Liver (tissue), 9 donors: ENCODE measurements around the gene IFT122. TPM values are rescaled to one million over a fixed set of nuclear protein-coding genes. Genes with fewer than 3 reads are reported as not detected.

Experiments used
- DNase-seq: peaks from one replicate; pipeline ENCODE4 v3.0.0-alpha.2; 2017; ENCODE audit warnings: low spot score
- H3K27ac ChIP-seq, 2 donors: one replicate each; pipeline ENCODE4 v1.7.0; 2013; ENCODE audit warnings: inconsistent platforms in 2 of 2, low read length in 2 of 2, control low read depth in 1 of 2, low read depth in 1 of 2, mild to moderate bottlenecking in 1 of 2
- H3K27me3 ChIP-seq, 4 donors: one replicate each; pipeline versions ENCODE4 v1.6.1 to v1.7.0; 2013; ENCODE audit warnings: low read length in 3 of 4, inconsistent platforms in 1 of 4, mild to moderate bottlenecking in 1 of 4, moderate library complexity in 1 of 4; ENCODE audit not compliant: control insufficient read depth in 4 of 4, insufficient read depth in 4 of 4
- H3K36me3 ChIP-seq, 4 donors: one replicate each; pipeline versions ENCODE4 v1.6.1 to v1.7.0; 2013; ENCODE audit warnings: low read length in 3 of 4, mild to moderate bottlenecking in 3 of 4, low read depth in 1 of 4, moderate library complexity in 1 of 4; ENCODE audit not compliant: control insufficient read depth in 4 of 4, insufficient read depth in 3 of 4
- H3K4me1 ChIP-seq, 4 donors: one replicate each; pipeline versions ENCODE4 v1.6.1 to v1.7.0; 2013; ENCODE audit warnings: low read length in 3 of 4, mild to moderate bottlenecking in 3 of 4, moderate library complexity in 1 of 4; ENCODE audit not compliant: control insufficient read depth in 4 of 4, insufficient read depth in 4 of 4
- H3K4me3 ChIP-seq, 3 donors: one replicate each; pipeline versions ENCODE4 v1.6.1 to v1.7.0; 2013; ENCODE audit warnings: low read length in 3 of 3, control low read depth in 1 of 3, low read depth in 1 of 3, mild to moderate bottlenecking in 1 of 3
- H3K9ac ChIP-seq, 2 donors: one replicate each; pipeline ENCODE4 v1.7.0; 2013; ENCODE audit warnings: low read length in 2 of 2, mild to moderate bottlenecking in 2 of 2, moderate library complexity in 2 of 2, control low read depth in 1 of 2, low read depth in 1 of 2
- H3K9me3 ChIP-seq, 4 donors: one replicate each; pipeline versions ENCODE4 v1.6.1 to v1.7.0; 2013; ENCODE audit warnings: low read length in 3 of 4; ENCODE audit not compliant: control insufficient read depth in 4 of 4
- CTCF ChIP-seq: fragments of 150-350 bp; IDR thresholded peaks from 2 replicates; pipeline ENCODE4 v1.5.1; 2017; ENCODE audit warnings: improper control_type of control experiment, low read depth, low read length; ENCODE audit not compliant: missing input control
- EGR1 ChIP-seq, 2 donors: IDR thresholded peaks; 2 replicates each; pipeline ENCODE4 v1.6.1; 2016 to 2018; ENCODE audit warnings: antibody characterized with exemption in 2 of 2, low read depth in 2 of 2
- FOXA2 ChIP-seq: IDR thresholded peaks from 2 replicates; pipeline ENCODE4 v1.6.1; 2016; ENCODE audit warnings: antibody characterized with exemption
- HNF4A ChIP-seq, 2 donors: conservative IDR thresholded peaks; 2 replicates each; pipeline ENCODE4 v1.6.1; 2016; ENCODE audit warnings: antibody characterized with exemption in 2 of 2, mild to moderate bottlenecking in 2 of 2
- HNF4G ChIP-seq: IDR thresholded peaks from 2 replicates; pipeline ENCODE4 v1.6.1; 2016; ENCODE audit warnings: antibody characterized with exemption
- JUND ChIP-seq, 2 donors: IDR thresholded peaks; 2 replicates each; pipeline ENCODE4 v1.6.1; 2016; ENCODE audit warnings: antibody characterized with exemption in 2 of 2
- MAX ChIP-seq: IDR thresholded peaks from 2 replicates; pipeline ENCODE4 v1.6.1; 2016; ENCODE audit warnings: antibody characterized with exemption
- NR2F2 ChIP-seq: IDR thresholded peaks from 2 replicates; pipeline ENCODE4 v1.6.1; 2016; ENCODE audit warnings: antibody characterized with exemption
- RAD21 ChIP-seq, 2 donors: IDR thresholded peaks; 2 replicates each; pipeline ENCODE4 v1.6.1; 2016; ENCODE audit warnings: antibody characterized with exemption in 2 of 2, mild to moderate bottlenecking in 2 of 2
- RXRA ChIP-seq, 2 donors: IDR thresholded peaks; 2 replicates each; pipeline ENCODE4 v1.6.1; 2017 to 2018; ENCODE audit warnings: antibody characterized with exemption in 2 of 2, mild to moderate bottlenecking in 1 of 2
- SP1 ChIP-seq: IDR thresholded peaks from 2 replicates; pipeline ENCODE4 v1.6.1; 2018; ENCODE audit warnings: antibody characterized with exemption, mild to moderate bottlenecking
- TAF1 ChIP-seq: conservative IDR thresholded peaks from 2 replicates; pipeline ENCODE4 v1.6.1; 2016; ENCODE audit warnings: antibody characterized with exemption, mild to moderate bottlenecking
- YY1 ChIP-seq: IDR thresholded peaks from 2 replicates; pipeline ENCODE4 v1.6.1; 2016; ENCODE audit warnings: antibody characterized with exemption, mild to moderate bottlenecking
- ZBTB33 ChIP-seq: IDR thresholded peaks from 2 replicates; pipeline ENCODE4 v1.6.1; 2016; ENCODE audit warnings: antibody characterized with exemption
- WGBS: extraction: QIAGEN DNeasy Blood & Tissue Kit; methylation state at CpG from one replicate; pipeline ENCODE4 v1.1.7; 2013; 5-methylcytosine and 5-hydroxymethylcytosine counted together
- polyA plus RNA-seq, 2 donors: library from polyadenylated mRNA; stranded (reverse) in 1 of 2; unstranded in 1 of 2; fragments of 200-250 nt in 1 of 2; fragments of >200 nt in 1 of 2; fragmentation: Nextera tagmentation in 1 of 2; extraction: Ambion mirVana in 1 of 2; gene quantifications; one replicate each; pipeline versions ENCODE4 v1.2.1 to v1.2.3, GENCODE V29; 2013 to 2015
- total RNA-seq, 2 donors: library from RNA; depleted of rRNA; stranded (reverse); fragments of >200 nt; gene quantifications; one replicate each; pipeline ENCODE4 v1.2.3, GENCODE V29; 2014
- TF ChIP-seq, protein P1 (sequence below): IDR thresholded peaks from 2 replicates; pipeline ENCODE4 v1.6.1; 2016; ENCODE audit warnings: antibody characterized with exemption
- TF ChIP-seq, protein P2 (sequence below): IDR thresholded peaks from 2 replicates; pipeline ENCODE4 v1.6.1; 2016; ENCODE audit warnings: antibody characterized with exemption, mild to moderate bottlenecking
- donor health status: healthy.
- donor health status: healthy.
- donor health status: healthy.
- donor health status: healthy.
- donor health status: healthy.

Gene IFT122
- total and polyA plus RNA-seq, 4 donors: 3.3 to 25.8 (median 10.6) TPM

- Histone ChIP-seq H3K4me1 (peaks cover 0 to 6% (median 0%) of the 10 kb centered on the region in 4 donors), H3K4me3 (no peak overlapping the region), H3K9me3 (no peaks in the 10 kb centered on the region), H3K9ac (no peak overlapping the region), H3K27me3 (no peaks in the 10 kb centered on the region), H3K27ac (no peak overlapping the region), H3K36me3 (peaks cover 0 to 3% (median under 1%) of the 10 kb centered on the region in 4 donors)
- TF ChIP-seq TAF1 (no peak), RXRA (IDR thresholded peaks at IDR 0.05) (no peak), YY1 (no peak), HNF4G (no peak), MAX (no peak), FOXA2 (no peak), RAD21 (IDR thresholded peaks at IDR 0.05) (no peak), SP1 (no peak), ZBTB33 (no peak), JUND (IDR thresholded peaks at IDR 0.05) (no peak), EGR1 (IDR thresholded peaks at IDR 0.05; ENCODE audit: low read depth in 2 of 2) (no peak), CTCF (no peak)
- TF ChIP-seq, protein P1, sequence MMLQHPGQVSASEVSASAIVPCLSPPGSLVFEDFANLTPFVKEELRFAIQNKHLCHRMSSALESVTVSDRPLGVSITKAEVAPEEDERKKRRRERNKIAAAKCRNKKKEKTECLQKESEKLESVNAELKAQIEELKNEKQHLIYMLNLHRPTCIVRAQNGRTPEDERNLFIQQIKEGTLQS: no peak
- TF ChIP-seq, protein P2, sequence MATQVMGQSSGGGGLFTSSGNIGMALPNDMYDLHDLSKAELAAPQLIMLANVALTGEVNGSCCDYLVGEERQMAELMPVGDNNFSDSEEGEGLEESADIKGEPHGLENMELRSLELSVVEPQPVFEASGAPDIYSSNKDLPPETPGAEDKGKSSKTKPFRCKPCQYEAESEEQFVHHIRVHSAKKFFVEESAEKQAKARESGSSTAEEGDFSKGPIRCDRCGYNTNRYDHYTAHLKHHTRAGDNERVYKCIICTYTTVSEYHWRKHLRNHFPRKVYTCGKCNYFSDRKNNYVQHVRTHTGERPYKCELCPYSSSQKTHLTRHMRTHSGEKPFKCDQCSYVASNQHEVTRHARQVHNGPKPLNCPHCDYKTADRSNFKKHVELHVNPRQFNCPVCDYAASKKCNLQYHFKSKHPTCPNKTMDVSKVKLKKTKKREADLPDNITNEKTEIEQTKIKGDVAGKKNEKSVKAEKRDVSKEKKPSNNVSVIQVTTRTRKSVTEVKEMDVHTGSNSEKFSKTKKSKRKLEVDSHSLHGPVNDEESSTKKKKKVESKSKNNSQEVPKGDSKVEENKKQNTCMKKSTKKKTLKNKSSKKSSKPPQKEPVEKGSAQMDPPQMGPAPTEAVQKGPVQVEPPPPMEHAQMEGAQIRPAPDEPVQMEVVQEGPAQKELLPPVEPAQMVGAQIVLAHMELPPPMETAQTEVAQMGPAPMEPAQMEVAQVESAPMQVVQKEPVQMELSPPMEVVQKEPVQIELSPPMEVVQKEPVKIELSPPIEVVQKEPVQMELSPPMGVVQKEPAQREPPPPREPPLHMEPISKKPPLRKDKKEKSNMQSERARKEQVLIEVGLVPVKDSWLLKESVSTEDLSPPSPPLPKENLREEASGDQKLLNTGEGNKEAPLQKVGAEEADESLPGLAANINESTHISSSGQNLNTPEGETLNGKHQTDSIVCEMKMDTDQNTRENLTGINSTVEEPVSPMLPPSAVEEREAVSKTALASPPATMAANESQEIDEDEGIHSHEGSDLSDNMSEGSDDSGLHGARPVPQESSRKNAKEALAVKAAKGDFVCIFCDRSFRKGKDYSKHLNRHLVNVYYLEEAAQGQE: no peak
- DNase-seq: no peak
- WGBS: 88% methylated on average over 19 of the region's 19 CpGs
These were observed 122.8 kb downstream of the IFT122 start for GRCh38 chr3:129562803-129563202.

- no peaks in the 10 kb centered on the region for H3K9me3 ChIP-seq
- no peak overlapping the region for H3K9ac ChIP-seq
- peaks cover 0 to 2% (median 0%) of the 10 kb centered on the region in 4 donors for H3K4me1 ChIP-seq
- no peak overlapping the region for H3K27ac ChIP-seq
- H3K36me3 ChIP-seq: peaks cover 0 to 3% (median under 1%) of the 10 kb centered on the region in 4 donors
- no peak overlapping the region for H3K4me3 ChIP-seq
- WGBS: 93% methylated on average over 12 of the region's 12 CpGs
- DNase-seq: no peak
- H3K27me3 ChIP-seq: no peaks in the 10 kb centered on the region
- TF ChIP-seq SP1 (no peak), HNF4G (no peak), EGR1 (IDR thresholded peaks at IDR 0.05; ENCODE audit: low read depth in 2 of 2) (no peak), RXRA (IDR thresholded peaks at IDR 0.05) (no peak), ZBTB33 (no peak), JUND (IDR thresholded peaks at IDR 0.05) (no peak), HNF4A (conservative IDR thresholded peaks at IDR 0.05) (no peak), TAF1 (no peak), NR2F2 (no peak), FOXA2 (no peak), CTCF (no peak)
These were observed 123.3 kb downstream of the IFT122 start for GRCh38 chr3:129563332-129563731.
